Fibroblast of pulmonary artery (primary cell): ENCODE results near the gene ZSWIM2.
"Not testable (repeated sequence)": the region's sequence is repeated elsewhere in the genome, so short reads cannot be mapped to it uniquely, and the experiment has no call there.

Experiments used
- DNase-seq: peaks from one replicate; pipeline ENCODE4 v3.0.0-alpha.2; 2010; ENCODE audit warnings: low read depth
- H3K4me3 ChIP-seq: replicated peaks from 2 replicates; pipeline ENCODE4 v1.5.1; 2011; ENCODE audit warnings: low read depth, mild to moderate bottlenecking, control low read depth, low read length, moderate library complexity
- CTCF ChIP-seq: IDR thresholded peaks from 2 replicates; pipeline ENCODE4 v1.5.1; 2011; ENCODE audit warnings: mild to moderate bottlenecking, control low read depth, low read length, inconsistent platforms; ENCODE audit errors: missing control alignments

The ZSWIM2 gene

GRCh38 chr2:186822323-186822722, 26.6 kb downstream of the ZSWIM2 start:
- H3K4me3 ChIP-seq = no peak overlapping the region
- no peak for TF ChIP-seq CTCF
- no peak for DNase-seq

DNA sequence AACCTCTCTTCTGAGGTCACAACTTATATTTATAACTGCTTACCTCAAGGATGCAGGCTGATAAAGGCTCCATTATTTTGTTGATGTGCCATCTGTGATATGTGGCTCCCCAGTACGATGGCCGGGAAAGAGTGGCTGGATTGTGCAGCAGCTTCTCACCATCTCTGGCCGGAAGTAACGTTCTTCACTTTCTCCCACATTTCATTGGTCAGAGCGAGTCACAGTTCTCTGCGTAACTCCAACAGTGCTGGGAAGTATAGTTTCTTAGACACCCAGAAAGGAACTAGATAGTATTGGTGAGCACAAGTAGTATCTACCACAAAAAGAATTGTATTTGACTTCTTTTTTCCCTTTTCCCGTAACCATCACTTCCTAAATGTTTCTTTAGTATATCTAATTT, 28.7 kb downstream of the ZSWIM2 start:
- H3K4me3 ChIP-seq = no peak overlapping the region
- TF ChIP-seq CTCF = no peak
- peak; percentile 18 for DNase-seq

DNA sequence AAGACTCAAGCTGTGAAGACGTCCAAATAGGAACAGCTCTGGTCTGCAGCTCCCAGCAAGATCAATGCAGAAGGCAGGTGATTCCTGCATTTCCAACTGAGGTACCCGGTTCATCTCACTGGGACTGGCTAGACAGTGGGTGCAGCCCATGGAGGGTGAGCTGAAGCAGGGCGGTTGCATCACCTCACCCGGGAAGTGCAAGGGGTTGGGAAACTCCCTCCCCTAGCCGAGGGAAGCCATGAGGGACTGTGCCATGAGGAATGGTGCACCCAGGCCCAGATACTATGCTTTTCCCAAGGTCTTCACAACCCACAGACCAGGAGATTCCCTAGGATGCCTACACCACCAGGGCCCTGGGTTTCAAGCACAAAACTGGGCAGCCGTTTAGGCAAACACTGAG, 37.2 kb downstream of the ZSWIM2 start:
- not testable (repeated sequence) for H3K4me3 ChIP-seq, DNase-seq

GRCh38 chr2:186806591-186806990, 42.4 kb downstream of the ZSWIM2 start:
- no peak for DNase-seq
- no peak overlapping the region for H3K4me3 ChIP-seq
- no peak for TF ChIP-seq CTCF

- not testable (repeated sequence) for H3K4me3 ChIP-seq, DNase-seq
These were observed 50.4 kb downstream of the ZSWIM2 start for GRCh38 chr2:186798604-186799003.

- DNase-seq = no peak
- H3K4me3 ChIP-seq = no peak overlapping the region
- TF ChIP-seq CTCF = no peak
These were observed 64.0 kb downstream of the ZSWIM2 start for GRCh38 chr2:186784930-186785329.

GRCh38 chr2:186783254-186783653, 65.7 kb downstream of the ZSWIM2 start:
- no peak for DNase-seq
- H3K4me3 ChIP-seq = no peak overlapping the region
- no peak for TF ChIP-seq CTCF

DNA sequence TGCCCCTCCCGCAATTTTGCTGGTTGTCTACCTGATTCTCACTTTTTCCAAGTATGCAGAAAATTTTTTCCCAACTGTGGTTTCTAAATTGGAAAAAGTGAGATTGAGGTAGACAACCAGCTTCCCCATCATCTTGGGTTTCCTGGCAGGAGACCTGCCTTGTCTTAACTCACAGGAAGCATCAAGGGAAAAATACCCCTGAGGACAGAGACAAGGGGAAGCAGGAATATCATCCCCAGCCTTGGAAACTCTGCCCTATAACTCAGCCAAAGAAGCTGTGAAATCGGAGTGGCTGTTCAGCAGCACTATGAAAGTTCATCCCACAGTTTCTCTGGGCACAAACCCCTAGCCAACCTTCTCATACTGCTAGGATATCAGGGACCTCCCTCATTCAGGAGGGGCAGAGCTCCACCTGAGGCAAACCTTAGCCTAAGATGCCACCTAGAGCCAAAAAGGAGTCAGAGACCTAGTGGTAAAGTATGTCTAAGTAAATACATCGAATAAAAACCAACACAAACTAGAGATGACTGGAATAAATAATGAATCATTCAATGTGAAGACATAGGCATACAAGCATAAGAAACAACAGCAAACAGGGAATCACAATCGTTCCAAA, 68.2 kb downstream of the ZSWIM2 start:
- TF ChIP-seq CTCF = peak; percentile 22
- DNase-seq = peak; percentile 54
- H3K4me3 ChIP-seq = no peak overlapping the region
